C4-2B (cell line): Measurements from ENCODE around the gene RASA3.

ENCODE experiments used
- ZFX ChIP-seq: fragments of 450-650 bp; IDR thresholded peaks from 2 replicates; pipeline ENCODE4 v1.6.1; 2017
- TF ChIP-seq, protein P1 (sequence below): fragments of 450-650 bp; conservative IDR thresholded peaks from 2 replicates; pipeline ENCODE4 v1.5.1; 2017; ENCODE audit warnings: mild to moderate bottlenecking

DNA sequence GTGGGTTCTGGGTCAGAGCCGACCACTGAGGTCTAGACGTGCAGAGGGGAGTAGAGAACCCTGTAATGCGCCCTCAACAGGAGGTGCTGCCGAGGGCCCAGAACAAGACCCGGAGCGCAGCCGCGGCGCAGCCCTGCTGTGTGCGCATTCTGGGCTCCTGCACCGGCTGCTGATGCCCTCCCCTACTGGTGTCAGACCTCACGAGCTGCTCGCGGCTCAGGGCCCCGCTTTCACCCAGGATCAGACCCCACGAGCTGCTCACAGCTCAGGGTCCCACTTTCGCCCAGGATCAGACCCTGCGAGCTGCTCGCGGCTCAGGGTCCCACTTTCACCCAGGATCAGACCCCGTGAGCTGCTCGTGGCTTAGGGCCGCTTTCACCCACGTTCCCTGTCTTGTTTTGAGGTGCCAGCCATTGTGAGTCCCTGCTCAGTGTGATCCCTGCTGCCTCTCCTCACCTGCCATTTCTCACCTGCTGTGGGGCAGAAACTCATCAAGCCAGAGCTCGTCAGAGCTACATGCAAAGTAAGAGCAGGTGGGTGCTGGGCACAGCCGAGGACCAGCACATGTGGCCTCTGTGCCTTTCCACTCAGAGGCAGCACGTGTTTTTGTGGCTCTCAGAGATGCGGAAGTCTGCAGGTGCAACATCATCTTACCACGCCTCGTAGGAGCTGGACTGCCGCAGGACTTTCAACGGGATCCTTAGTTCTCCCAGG, 111.5 kb downstream of the RASA3 start:
- TF ChIP-seq, protein P1, sequence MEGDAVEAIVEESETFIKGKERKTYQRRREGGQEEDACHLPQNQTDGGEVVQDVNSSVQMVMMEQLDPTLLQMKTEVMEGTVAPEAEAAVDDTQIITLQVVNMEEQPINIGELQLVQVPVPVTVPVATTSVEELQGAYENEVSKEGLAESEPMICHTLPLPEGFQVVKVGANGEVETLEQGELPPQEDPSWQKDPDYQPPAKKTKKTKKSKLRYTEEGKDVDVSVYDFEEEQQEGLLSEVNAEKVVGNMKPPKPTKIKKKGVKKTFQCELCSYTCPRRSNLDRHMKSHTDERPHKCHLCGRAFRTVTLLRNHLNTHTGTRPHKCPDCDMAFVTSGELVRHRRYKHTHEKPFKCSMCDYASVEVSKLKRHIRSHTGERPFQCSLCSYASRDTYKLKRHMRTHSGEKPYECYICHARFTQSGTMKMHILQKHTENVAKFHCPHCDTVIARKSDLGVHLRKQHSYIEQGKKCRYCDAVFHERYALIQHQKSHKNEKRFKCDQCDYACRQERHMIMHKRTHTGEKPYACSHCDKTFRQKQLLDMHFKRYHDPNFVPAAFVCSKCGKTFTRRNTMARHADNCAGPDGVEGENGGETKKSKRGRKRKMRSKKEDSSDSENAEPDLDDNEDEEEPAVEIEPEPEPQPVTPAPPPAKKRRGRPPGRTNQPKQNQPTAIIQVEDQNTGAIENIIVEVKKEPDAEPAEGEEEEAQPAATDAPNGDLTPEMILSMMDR = no peak
- no peak for TF ChIP-seq ZFX
